Mesodermal cell (in vitro differentiated cells): Measurements from ENCODE around the gene PLEKHA4.

ENCODE experiments used
- H3K27ac ChIP-seq: 2 replicates; pipeline ENCODE4 v1.7.0; 2013; ENCODE audit warnings: mild to moderate bottlenecking, low read depth, low read length, moderate library complexity; ENCODE audit not compliant: severe bottlenecking
- H3K36me3 ChIP-seq: 2 replicates; pipeline ENCODE4 v1.7.1; 2013; ENCODE audit warnings: mild to moderate bottlenecking, low read length, moderate library complexity; ENCODE audit not compliant: control insufficient read depth, insufficient read depth
- H3K4me1 ChIP-seq: one replicate; pipeline ENCODE4 v1.7.1; 2013; ENCODE audit warnings: mild to moderate bottlenecking, low read length; ENCODE audit not compliant: insufficient read depth, control insufficient read depth, poor library complexity, severe bottlenecking
- H3K4me3 ChIP-seq: 2 replicates; pipeline ENCODE4 v1.7.0; 2013; ENCODE audit warnings: low read length, control low read depth, mild to moderate bottlenecking; ENCODE audit not compliant: insufficient read depth, poor library complexity, severe bottlenecking; ENCODE audit errors: extremely low read depth
- H3K9me3 ChIP-seq: 2 replicates; pipeline ENCODE4 v1.7.1; 2013; ENCODE audit warnings: mild to moderate bottlenecking, low read length, moderate library complexity; ENCODE audit not compliant: control insufficient read depth
- WGBS, 2 experiments: methylation state at CpG; one replicate each; pipeline ENCODE4 v1.1.5; 2013; ENCODE audit warnings: missing lambda C conversion rate in 2 of 2; ENCODE audit not compliant: insufficient coverage in 2 of 2; 5-methylcytosine and 5-hydroxymethylcytosine counted together

PLEKHA4 gene

DNA sequence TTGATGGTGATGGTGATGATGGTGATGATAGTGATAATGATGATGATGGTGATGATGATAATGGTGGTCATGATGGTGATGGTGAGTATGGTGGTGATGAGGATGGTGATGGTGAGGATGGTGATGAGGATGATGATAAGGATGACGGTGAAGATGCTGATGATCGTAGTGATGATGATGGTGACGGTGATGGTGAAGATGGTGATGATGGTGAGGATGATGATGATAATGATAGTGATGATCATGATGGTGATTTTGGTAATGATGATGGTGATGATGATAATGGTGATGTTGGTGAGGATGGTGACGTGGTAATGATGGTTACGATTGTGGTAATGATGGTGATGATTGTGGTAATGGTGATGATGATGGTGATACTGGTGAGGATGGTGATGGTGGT lies 46.8 kb downstream of the PLEKHA4 start:
- no peak overlapping the region for H3K27ac ChIP-seq
- 75 to 80% methylated on average over 5 of the region's 5 CpGs for WGBS, 2 experiments
- no peaks in the 10 kb centered on the region for H3K9me3 ChIP-seq
- H3K36me3 ChIP-seq: peaks cover 11% of the 10 kb centered on the region
- H3K4me3 ChIP-seq: no peak overlapping the region
- H3K4me1 ChIP-seq: no peaks in the 10 kb centered on the region

DNA sequence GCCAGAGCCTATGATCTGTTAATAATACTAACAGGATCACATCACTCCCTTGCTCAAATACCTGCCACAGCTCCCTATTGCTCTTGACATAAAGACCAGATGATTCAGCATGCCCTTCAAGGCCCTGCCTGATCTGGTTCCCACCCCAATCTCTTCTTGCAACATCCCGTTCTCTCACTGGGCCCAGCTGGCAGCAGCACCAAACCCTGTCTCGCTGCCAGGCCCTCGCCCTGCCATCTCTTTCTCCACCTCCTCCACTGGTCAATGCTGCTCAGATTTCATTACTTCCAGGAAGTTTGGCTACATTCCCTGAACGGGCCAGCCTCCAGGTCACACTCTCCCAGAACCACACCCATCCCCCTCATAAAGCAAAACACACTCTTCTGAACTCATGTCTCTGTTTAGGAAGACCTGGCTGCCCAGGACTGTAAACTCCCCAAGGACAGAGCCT lies 49.0 kb downstream of the PLEKHA4 start:
- Histone ChIP-seq H3K27ac (no peak overlapping the region), H3K9me3 (no peaks in the 10 kb centered on the region), H3K4me1 (no peaks in the 10 kb centered on the region), H3K36me3 (peaks cover 11% of the 10 kb centered on the region), H3K4me3 (no peak overlapping the region)
- WGBS, 2 experiments: 89 to 91% methylated on average over 4 of the region's 4 CpGs

DNA sequence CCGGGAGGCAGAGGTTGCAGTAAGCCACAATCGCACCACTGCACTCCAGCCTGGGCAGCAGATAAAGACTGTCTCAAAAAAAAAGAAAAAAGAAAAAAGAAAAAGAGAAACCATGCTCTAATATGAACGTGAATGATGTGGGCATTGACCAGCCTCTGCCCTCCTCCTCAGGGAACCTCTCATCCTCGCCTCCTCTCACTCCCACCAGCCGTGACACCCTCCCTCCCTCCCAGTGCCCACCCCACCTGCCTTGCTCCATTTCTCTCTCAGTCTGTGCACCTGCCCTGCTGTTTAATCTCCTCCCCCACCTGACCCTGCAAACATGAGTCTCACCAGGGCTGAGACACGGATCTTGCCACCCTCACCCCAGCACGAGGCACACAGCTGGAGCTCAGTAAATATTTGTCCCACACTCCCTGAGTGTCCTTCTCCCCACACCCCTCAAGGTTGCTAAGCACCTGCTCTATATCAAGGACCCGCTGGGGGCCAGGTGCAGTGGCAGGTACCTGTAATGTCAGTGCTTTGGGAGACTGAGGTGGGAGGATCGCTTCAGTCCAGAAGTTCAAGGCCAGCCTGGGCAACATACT lies 50.1 kb downstream of the PLEKHA4 start:
- no peaks in the 10 kb centered on the region for H3K9me3 ChIP-seq
- 85 to 94% methylated on average over 8 of the region's 9 CpGs for WGBS, 2 experiments
- H3K27ac ChIP-seq: no peak overlapping the region
- no peaks in the 10 kb centered on the region for H3K4me1 ChIP-seq
- peaks cover 11% of the 10 kb centered on the region for H3K36me3 ChIP-seq
- no peak overlapping the region for H3K4me3 ChIP-seq

DNA sequence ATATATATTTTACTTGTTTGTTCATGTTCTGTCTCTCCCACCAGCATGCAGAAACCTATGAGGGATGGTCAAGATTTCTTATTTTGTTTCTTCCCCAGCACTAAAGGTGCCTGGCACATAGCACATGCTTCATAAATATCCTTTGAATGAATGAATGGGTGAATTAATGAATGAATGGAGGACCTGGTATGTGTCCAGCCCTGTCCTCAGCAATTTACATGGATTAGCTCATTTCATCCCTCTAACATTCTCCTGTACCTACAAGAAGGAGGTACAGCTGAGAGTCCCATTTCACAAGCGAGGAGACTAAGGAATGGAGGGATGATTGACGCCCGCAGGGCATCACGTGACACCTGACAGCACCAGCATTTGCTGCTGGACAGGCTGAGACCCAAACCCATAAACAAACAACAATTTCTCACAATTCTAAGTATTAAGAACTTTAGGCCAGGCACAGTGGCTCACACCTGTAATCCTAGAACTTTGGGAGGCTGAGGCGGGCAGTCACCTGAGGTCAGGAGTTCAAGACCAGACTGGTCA lies 50.8 kb downstream of the PLEKHA4 start:
- H3K4me1 ChIP-seq: no peaks in the 10 kb centered on the region
- H3K4me3 ChIP-seq: no peak overlapping the region
- H3K27ac ChIP-seq: no peak overlapping the region
- H3K9me3 ChIP-seq: no peaks in the 10 kb centered on the region
- WGBS, 2 experiments: 90% methylated on average over 1 to 5 of the region's 5 CpGs
- peaks cover 6% of the 10 kb centered on the region for H3K36me3 ChIP-seq

DNA sequence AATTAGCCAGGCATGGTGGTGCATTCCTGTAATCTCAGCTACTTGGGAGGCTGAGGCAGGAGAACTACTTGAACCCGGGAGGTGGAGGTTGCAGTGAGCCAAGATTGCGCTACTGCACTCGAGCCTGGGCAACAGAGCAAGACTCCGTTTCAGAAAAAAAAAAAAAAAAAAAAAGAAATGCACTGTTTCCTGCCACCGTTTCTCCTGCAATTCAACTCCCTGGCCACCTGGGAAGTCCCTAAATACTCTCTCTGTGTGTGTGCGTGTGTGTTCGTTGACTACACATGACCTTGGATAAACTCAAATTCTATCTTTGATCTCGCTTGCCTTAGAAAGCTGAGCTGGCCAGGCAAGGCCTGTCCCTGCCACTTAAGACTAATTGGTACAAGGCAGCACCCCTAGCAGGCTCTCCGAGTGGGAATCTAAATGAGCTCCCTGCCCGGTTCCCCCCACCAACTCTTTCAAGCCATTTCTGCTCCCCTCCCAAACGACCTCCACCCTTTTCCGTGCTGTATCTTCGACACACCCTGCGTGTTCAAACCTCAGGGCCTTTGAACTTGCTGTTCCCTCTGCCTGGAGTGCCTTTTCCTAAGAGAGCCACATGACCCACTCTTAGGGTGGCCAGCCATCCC lies 52.4 kb downstream of the PLEKHA4 start:
- no peak overlapping the region for H3K27ac ChIP-seq
- 82 to 93% methylated on average over 11 of the region's 14 CpGs for WGBS, 2 experiments

DNA sequence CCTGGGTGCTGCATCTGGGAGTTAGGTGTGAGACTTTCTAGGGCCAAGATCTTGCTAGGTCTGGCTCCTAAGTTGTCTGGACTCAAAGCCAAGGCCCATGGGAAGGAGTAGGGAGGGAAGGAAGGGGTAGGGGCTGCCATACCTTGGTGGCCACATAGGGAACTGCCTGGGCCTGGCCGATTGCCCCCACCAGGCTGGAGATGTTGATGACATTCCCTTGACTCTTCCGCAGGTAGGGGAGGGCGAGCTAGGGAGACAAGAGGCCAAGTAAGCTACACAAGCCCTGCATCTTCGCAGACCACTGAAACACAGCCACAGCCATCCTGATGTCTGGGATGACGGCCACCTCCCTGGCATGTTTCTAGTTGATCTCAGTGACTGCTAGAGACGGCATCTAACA lies 53.5 kb downstream of the PLEKHA4 start:
- no peaks in the 10 kb centered on the region for H3K36me3 ChIP-seq
- H3K27ac ChIP-seq: no peak overlapping the region
- 88 to 95% methylated on average over 5 to 6 of the region's 6 CpGs for WGBS, 2 experiments
- peaks cover 4% of the 10 kb centered on the region for H3K4me1 ChIP-seq
- H3K4me3 ChIP-seq: no peak overlapping the region
- no peaks in the 10 kb centered on the region for H3K9me3 ChIP-seq

More for the DNA sequence above, 52.4 kb downstream of the PLEKHA4 start:
- Histone ChIP-seq H3K9me3 (no peaks in the 10 kb centered on the region), H3K36me3 (no peaks in the 10 kb centered on the region), H3K4me1 (no peaks in the 10 kb centered on the region), H3K4me3 (no peak overlapping the region)

DNA sequence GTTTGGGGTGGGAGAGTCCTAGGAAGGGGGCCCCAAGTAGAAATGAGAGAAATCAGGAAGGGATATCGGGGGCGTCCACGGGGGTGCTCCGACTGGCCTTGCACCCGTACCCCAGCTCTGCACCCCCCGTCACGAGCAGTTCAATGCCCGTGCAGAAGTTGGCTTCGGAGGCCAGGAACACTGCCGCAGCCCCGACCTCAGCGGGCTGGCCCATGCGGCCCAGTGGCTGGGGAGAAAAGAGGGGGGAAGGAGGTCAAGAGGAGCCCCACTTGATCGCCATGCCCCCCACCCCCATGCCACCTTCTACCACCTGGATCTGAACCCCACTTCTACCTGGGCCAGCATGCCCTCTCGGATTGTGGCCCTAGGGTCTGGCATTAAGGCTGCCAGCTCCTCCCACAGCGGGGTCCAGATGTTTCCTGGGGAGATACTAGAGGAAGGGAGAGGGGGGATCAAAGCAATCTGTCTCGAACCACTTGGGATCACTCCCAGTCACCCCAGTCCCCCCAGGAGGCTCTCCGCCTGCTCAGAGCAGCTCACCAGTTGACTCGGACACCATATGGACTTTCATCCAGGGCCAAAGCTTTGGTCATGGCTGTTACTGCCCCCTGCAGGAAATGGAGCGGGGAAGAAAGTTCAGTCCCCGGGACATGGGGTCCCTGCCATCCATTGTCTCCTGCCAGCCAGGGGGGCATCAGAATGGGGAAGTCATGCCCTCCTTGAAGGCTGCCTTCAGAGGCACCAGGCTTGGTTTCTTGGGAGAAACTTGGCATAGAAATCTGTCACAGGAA lies 55.1 kb downstream of the PLEKHA4 start:
- Histone ChIP-seq H3K36me3 (no peaks in the 10 kb centered on the region), H3K27ac (no peak overlapping the region), H3K4me3 (no peak overlapping the region), H3K9me3 (no peaks in the 10 kb centered on the region), H3K4me1 (peaks cover 5% of the 10 kb centered on the region)
- WGBS, 2 experiments: 91 to 95% methylated on average over 6 to 17 of the region's 21 CpGs

DNA sequence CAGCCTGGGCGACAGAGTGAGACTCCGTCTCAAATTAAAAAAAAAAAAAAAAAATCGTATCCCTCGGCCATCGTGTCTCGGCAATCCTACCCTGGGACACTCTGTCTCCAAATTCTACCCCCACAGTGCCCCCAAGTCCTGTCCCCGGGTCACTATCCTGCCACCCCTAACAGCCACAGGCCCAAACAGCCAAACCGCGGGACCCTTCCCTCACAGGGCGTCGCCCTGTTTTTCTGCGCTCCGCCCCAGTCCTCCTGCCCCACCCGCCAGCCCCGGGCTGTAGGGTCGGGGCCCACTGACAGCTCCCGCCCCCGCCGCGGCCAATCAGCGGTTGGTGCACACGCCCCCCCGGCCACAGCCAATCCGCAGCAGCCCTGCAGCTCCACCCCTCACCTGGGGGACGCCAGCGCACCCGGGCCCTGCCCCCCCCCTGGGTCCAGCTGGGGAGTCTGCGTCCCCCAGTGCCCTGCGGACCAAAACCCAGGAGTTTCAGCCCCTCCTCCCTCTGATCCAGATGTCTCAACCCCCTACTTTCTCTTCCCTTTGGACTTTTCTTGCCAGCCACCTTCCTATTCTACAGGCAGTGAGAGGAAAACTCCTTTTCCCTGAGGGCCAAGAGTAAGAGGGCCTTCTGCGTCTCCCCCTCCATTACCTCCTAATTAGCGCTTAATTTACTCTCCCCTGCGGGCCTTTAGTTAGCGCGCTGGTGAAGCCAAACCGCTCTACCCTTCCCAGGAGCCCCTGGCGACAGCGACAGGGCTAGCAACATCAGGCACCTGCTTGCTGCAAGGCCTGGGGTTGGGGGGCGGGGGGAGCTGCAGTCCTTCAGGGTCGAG lies 56.1 kb downstream of the PLEKHA4 start:
- H3K27ac ChIP-seq: peak overlapping the region; percentile 45
- peaks cover 5% of the 10 kb centered on the region for H3K4me1 ChIP-seq
- peak overlapping the region; percentile 48 for H3K4me3 ChIP-seq
- 2 to 6% methylated on average over 19 to 23 of the region's 39 CpGs for WGBS, 2 experiments
- H3K9me3 ChIP-seq: no peaks in the 10 kb centered on the region
- H3K36me3 ChIP-seq: no peaks in the 10 kb centered on the region

DNA sequence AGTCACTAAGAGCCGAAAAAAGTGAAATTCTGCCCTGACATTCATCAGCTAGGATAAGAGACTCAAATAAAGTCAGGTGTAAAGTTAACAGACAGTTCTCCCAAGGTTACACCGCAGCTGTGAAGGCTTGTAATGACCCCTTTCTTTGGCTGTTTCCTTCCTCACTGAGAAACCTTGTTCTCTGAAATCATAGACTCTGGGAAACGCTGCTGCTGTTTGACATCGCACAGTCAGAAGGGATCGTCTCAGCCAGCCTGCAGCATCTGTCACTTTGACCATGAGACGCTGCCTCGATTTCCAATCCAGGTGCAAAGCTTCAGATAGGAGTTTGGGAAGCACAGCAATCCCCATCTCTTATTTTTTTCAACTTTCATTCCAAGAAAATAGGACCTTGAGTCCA lies 58.3 kb downstream of the PLEKHA4 start:
- H3K36me3 ChIP-seq: peaks cover 5% of the 10 kb centered on the region
- H3K4me3 ChIP-seq: peak overlapping the region; percentile 48
- peaks cover 9% of the 10 kb centered on the region for H3K4me1 ChIP-seq
- WGBS, 2 experiments: 57 to 70% methylated on average over 7 of the region's 7 CpGs
- no peaks in the 10 kb centered on the region for H3K9me3 ChIP-seq
- no peak overlapping the region for H3K27ac ChIP-seq

DNA sequence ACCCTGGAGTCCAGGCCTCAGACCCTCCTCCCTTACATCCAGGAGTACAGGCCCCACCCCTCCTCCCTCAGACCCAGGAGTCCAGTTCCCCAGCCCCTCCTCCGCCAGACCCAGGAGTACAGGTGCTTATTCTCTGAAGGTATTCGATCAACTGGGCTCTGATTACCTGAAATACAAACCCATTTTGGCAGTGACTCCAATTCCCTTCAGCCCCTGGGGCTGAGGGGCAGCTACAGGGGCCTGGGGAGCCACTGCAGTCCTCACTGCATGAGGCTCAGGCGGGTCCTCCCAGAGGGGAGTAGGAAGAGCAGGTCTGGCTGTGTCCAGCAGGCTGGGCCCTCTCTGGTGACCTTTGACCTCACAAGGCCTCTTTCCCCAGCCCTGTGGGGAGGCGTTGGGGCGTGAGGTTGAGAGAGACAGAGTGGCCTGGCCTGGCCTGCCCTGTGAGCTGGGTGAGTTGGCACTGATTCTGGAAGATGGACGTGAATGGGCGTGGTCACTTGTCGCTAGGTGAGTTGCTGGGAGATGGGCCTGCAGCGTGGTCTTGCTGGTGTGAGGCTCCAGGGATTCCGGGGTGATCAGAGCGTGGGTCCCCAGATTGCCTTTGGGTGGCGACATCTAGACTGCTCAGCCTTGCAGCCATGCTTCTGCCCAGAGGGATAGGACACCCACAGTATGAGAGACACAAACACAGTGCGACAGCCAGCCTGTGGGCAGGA lies 60.7 kb downstream of the PLEKHA4 start:
- H3K27ac ChIP-seq: no peak overlapping the region
- no peaks in the 10 kb centered on the region for H3K9me3 ChIP-seq
- peaks cover 5% of the 10 kb centered on the region for H3K36me3 ChIP-seq
- peaks cover 9% of the 10 kb centered on the region for H3K4me1 ChIP-seq
- WGBS, 2 experiments: 91 to 94% methylated on average over 11 to 12 of the region's 13 CpGs
- H3K4me3 ChIP-seq: no peak overlapping the region
